ENCODE results near the gene KLB.
"Not testable (repeated sequence)": the region's sequence is repeated elsewhere in the genome, so short reads cannot be mapped to it uniquely, and the experiment has no call there.

KLB gene

DNA sequence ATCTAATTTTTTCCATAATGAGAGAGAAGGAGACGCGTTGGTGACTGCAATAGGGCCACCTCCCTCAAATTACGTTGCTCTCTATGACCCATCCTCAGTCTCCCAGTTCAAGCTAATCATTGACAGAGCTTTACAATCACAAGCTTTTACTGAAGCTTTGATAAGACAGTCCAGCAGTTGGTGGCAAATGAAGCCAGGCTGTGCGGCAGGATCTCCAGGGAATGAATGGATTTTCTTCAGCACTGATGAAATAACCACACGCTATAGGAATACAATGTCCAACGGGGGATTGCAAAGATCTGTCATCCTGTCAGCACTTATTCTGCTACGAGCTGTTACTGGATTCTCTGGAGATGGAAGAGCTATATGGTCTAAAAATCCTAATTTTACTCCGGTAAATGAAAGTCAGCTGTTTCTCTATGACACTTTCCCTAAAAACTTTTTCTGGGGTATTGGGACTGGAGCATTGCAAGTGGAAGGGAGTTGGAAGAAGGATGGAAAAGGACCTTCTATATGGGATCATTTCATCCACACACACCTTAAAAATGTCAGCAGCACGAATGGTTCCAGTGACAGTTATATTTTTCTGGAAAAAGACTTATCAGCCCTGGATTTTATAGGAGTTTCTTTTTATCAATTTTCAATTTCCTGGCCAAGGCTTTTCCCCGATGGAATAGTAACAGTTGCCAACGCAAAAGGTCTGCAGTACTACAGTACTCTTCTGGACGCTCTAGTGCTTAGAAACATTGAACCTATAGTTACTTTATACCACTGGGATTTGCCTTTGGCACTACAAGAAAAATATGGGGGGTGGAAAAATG is at the start of gene KLB:
Gene KLB (plus strand): TSS at position 168 of the 821 bp plus-strand sequence. CDS start 20 bp downstream, at position 188.
- no peak for DNase-seq (ENCODE audit: low read depth, low spot score)
- H3K4me3 ChIP-seq (ENCODE audit: low read length), result no peak within 1 kb of the TSS
- no CpG with 5 or more reads among the region's 12 CpGs for WGBS (ENCODE audit: insufficient coverage, insufficient read length)
- no peaks in the 10 kb centered on the region for H3K36me3 ChIP-seq (ENCODE audit: control insufficient read depth, insufficient read depth, low read length)
- no peak within 1 kb of the TSS for H3K27ac ChIP-seq (ENCODE audit: low read length)
- no peaks in the 10 kb centered on the region for H3K27me3 ChIP-seq (ENCODE audit: control insufficient read depth, insufficient read depth, low read length)
- H3K9me3 ChIP-seq (ENCODE audit: control insufficient read depth, insufficient read depth, low read length), result no peaks in the 10 kb centered on the region
- H3K4me1 ChIP-seq (ENCODE audit: control insufficient read depth, insufficient read depth, low read length), result no peaks in the 10 kb centered on the region

GRCh38 chr4:39357002-39357401 is 49.7 kb upstream of the KLB start:
- WGBS (ENCODE audit: insufficient coverage, insufficient read length), result no CpG with 5 or more reads among the region's 1 CpG
- no peaks in the 10 kb centered on the region for H3K9me3 ChIP-seq (ENCODE audit: control insufficient read depth, insufficient read depth, low read length)
- H3K4me1 ChIP-seq (ENCODE audit: control insufficient read depth, insufficient read depth, low read length), result no peaks in the 10 kb centered on the region
- no peak overlapping the region for H3K4me3 ChIP-seq (ENCODE audit: low read length)
- no peaks in the 10 kb centered on the region for H3K27me3 ChIP-seq (ENCODE audit: control insufficient read depth, insufficient read depth, low read length)
- H3K36me3 ChIP-seq (ENCODE audit: control insufficient read depth, insufficient read depth, low read length), result no peaks in the 10 kb centered on the region; the same call in 1 of the 2 replicates
- no peak overlapping the region for H3K27ac ChIP-seq (ENCODE audit: low read length)
- DNase-seq (ENCODE audit: low read depth, low spot score), result no peak

DNA sequence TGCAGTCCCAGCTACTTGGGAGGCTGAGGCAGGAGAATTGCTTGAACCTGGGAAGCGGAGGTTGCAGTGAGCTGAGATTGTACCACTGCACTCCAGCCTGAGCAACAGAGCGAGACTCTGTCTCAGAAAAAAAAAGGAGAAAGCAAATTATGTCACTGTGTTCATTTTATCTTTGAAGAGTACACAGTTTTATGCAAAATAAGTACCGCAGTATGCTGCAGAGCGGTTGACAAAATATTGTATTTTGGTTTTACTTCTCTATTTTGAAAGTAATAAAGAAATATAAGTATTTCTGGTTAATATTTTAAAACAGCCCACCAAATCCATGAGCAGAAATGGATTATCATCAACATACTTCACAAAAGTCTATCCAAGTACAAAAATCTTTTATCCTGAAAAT is 46.1 kb upstream of the KLB start:
- not testable (repeated sequence) for H3K4me1 ChIP-seq (ENCODE audit: control insufficient read depth, insufficient read depth, low read length); H3K9me3 ChIP-seq (ENCODE audit: control insufficient read depth, insufficient read depth, low read length); DNase-seq (ENCODE audit: low read depth, low spot score); H3K4me3 ChIP-seq (ENCODE audit: low read length); H3K27ac ChIP-seq (ENCODE audit: low read length); H3K27me3 ChIP-seq (ENCODE audit: control insufficient read depth, insufficient read depth, low read length); H3K36me3 ChIP-seq (ENCODE audit: control insufficient read depth, insufficient read depth, low read length)
- whole genome bisulfite sequencing (ENCODE audit: insufficient coverage, insufficient read length), result no CpG with 5 or more reads among the region's 4 CpGs

- Histone ChIP-seq H3K27me3 (ENCODE audit: control insufficient read depth, insufficient read depth, low read length) (peaks cover 1% of the 10 kb centered on the region; the same call in 1 of the 2 replicates), H3K27ac (ENCODE audit: low read length) (no peak overlapping the region), H3K36me3 (ENCODE audit: control insufficient read depth, insufficient read depth, low read length) (no peaks in the 10 kb centered on the region), H3K4me3 (ENCODE audit: low read length) (no peak overlapping the region), H3K4me1 (ENCODE audit: control insufficient read depth, insufficient read depth, low read length) (no peaks in the 10 kb centered on the region), H3K9me3 (ENCODE audit: control insufficient read depth, insufficient read depth, low read length) (no peaks in the 10 kb centered on the region)
- no CpG with 5 or more reads among the region's 3 CpGs for WGBS (ENCODE audit: insufficient coverage, insufficient read length)
- DNase-seq (ENCODE audit: low read depth, low spot score), result no peak
Observed at GRCh38 chr4:39362827-39363226, 43.9 kb upstream of the KLB start.

DNA sequence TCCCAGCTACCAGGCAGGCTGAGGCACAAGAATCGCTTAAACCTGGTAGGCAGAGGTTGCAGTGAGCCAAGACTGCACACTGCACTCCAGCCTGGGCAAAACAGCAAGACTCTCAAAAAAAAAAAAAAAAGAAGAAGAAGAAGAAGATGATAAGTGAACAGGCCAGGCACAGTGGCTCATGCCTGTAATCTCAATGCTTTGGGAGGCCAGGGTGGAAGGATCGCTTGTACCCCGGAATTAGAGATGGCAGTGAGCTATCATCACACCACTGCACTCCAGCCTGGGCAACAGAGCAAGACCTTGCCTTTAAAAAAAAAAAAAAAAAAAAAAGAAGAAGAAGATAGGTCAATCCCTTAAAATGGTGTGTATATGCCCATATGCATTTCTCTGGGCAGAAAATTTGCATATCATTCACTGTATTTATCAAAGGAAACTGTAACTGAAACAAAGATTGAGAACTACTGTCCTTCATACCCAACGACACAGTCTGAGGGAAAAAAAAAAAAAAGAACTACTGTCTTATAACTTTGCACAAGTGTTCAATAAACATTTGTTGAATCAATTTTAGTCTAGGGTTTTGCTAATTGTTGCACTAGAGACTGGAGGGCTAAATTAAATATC is 42.8 kb upstream of the KLB start:
- Histone ChIP-seq H3K27ac (ENCODE audit: low read length) (no peak overlapping the region), H3K27me3 (ENCODE audit: control insufficient read depth, insufficient read depth, low read length) (peaks cover 1% of the 10 kb centered on the region; the same call in 1 of the 2 replicates), H3K9me3 (ENCODE audit: control insufficient read depth, insufficient read depth, low read length) (no peaks in the 10 kb centered on the region), H3K4me3 (ENCODE audit: low read length) (no peak overlapping the region), H3K4me1 (ENCODE audit: control insufficient read depth, insufficient read depth, low read length) (no peaks in the 10 kb centered on the region), H3K36me3 (ENCODE audit: control insufficient read depth, insufficient read depth, low read length) (no peaks in the 10 kb centered on the region)
- DNase-seq (ENCODE audit: low read depth, low spot score), result no peak
- WGBS (ENCODE audit: insufficient coverage, insufficient read length), result no CpG with 5 or more reads among the region's 4 CpGs

- no CpG with 5 or more reads among the region's 7 CpGs for WGBS (ENCODE audit: insufficient coverage, insufficient read length)
- no peak overlapping the region for H3K27ac ChIP-seq (ENCODE audit: low read length)
- H3K36me3 ChIP-seq (ENCODE audit: control insufficient read depth, insufficient read depth, low read length), result no peaks in the 10 kb centered on the region
- H3K9me3 ChIP-seq (ENCODE audit: control insufficient read depth, insufficient read depth, low read length), result no peaks in the 10 kb centered on the region
- no peaks in the 10 kb centered on the region for H3K4me1 ChIP-seq (ENCODE audit: control insufficient read depth, insufficient read depth, low read length)
- no peak for DNase-seq (ENCODE audit: low read depth, low spot score)
- H3K27me3 ChIP-seq (ENCODE audit: control insufficient read depth, insufficient read depth, low read length), result peaks cover 1% of the 10 kb centered on the region; the same call in 1 of the 2 replicates
- peak overlapping the region; percentile 95 for H3K4me3 ChIP-seq (ENCODE audit: low read length)
Observed at GRCh38 chr4:39365360-39365759, 41.4 kb upstream of the KLB start.

GRCh38 chr4:39365830-39366771 is 40.6 kb upstream of the KLB start, which contains the start of gene RFC1:
Gene RFC1, minus strand, starts transcription at chr4:39366362. Its CDS starts 121 bp downstream, at chr4:39366241.
- Histone ChIP-seq H3K27me3 (ENCODE audit: control insufficient read depth, insufficient read depth, low read length) (peaks cover 1% of the 10 kb centered on the region; the same call in 1 of the 2 replicates), H3K4me1 (ENCODE audit: control insufficient read depth, insufficient read depth, low read length) (no peaks in the 10 kb centered on the region), H3K36me3 (ENCODE audit: control insufficient read depth, insufficient read depth, low read length) (no peaks in the 10 kb centered on the region), H3K9me3 (ENCODE audit: control insufficient read depth, insufficient read depth, low read length) (no peaks in the 10 kb centered on the region), H3K4me3 (ENCODE audit: low read length) (peak within 1 kb of the TSS; percentile 95), H3K27ac (ENCODE audit: low read length) (no peak within 1 kb of the TSS)
- no CpG with 5 or more reads among the region's 60 CpGs for WGBS (ENCODE audit: insufficient coverage, insufficient read length)
- peak; percentile 83 for DNase-seq (ENCODE audit: low read depth, low spot score)

DNA sequence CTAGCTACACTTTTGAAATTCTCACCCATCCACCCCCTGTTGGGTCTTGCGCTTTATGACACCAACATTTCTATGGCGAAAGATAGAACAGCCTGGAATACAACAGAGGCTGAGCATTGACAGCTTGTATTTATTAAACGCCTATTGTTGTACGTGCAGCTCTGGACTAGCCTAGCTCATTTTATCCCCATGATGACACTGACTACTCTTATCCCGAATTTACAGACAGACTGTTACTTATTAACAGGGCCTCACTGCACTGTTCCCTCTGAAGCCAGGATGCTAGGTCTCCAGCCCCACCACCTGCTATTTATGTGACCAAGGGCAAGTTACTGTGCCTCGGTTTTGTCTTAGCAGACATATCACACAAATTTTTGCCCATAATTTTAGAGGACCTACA is 39.6 kb upstream of the KLB start:
- WGBS (ENCODE audit: insufficient coverage, insufficient read length), result no CpG with 5 or more reads among the region's 6 CpGs
- no peak overlapping the region for H3K27ac ChIP-seq (ENCODE audit: low read length)

GRCh38 chr4:39369301-39369700 is 37.4 kb upstream of the KLB start:
- Histone ChIP-seq H3K27ac (ENCODE audit: low read length) (no peak overlapping the region), H3K27me3 (ENCODE audit: control insufficient read depth, insufficient read depth, low read length) (peaks cover 1% of the 10 kb centered on the region; the same call in 1 of the 2 replicates), H3K9me3 (ENCODE audit: control insufficient read depth, insufficient read depth, low read length) (no peaks in the 10 kb centered on the region), H3K4me3 (ENCODE audit: low read length) (no peak overlapping the region), H3K36me3 (ENCODE audit: control insufficient read depth, insufficient read depth, low read length) (no peaks in the 10 kb centered on the region), H3K4me1 (ENCODE audit: control insufficient read depth, insufficient read depth, low read length) (no peaks in the 10 kb centered on the region)
- no peak for DNase-seq (ENCODE audit: low read depth, low spot score)
- no CpG with 5 or more reads among the region's 4 CpGs for WGBS (ENCODE audit: insufficient coverage, insufficient read length)

More for the DNA sequence above, 39.6 kb upstream of the KLB start:
- no peaks in the 10 kb centered on the region for H3K4me1 ChIP-seq (ENCODE audit: control insufficient read depth, insufficient read depth, low read length)
- H3K9me3 ChIP-seq (ENCODE audit: control insufficient read depth, insufficient read depth, low read length), result no peaks in the 10 kb centered on the region
- H3K27me3 ChIP-seq (ENCODE audit: control insufficient read depth, insufficient read depth, low read length), result peaks cover 1% of the 10 kb centered on the region; the same call in 1 of the 2 replicates
- no peak for DNase-seq (ENCODE audit: low read depth, low spot score)
- H3K4me3 ChIP-seq (ENCODE audit: low read length), result no peak overlapping the region
- no peaks in the 10 kb centered on the region for H3K36me3 ChIP-seq (ENCODE audit: control insufficient read depth, insufficient read depth, low read length)

DNA sequence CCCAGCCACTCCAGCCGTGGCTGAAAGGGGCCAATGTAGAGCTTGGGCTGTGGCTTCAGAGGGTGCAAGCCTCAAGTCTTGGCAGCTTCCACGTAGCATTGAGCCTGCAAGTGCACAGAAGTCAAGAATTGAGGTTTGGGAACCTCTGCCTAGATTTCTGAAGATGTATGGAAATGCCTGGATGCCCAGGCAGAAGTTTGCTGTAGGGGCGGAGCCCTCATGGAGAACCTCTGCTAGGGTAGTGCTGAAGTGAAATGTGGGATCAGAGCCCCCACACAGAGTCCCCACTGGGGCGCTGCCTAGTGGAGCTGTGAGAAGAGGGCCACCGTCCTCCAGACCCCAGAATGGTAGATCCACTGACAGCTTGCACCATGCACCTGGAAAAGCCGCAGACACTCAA is 35.5 kb upstream of the KLB start:
- not testable (repeated sequence) for H3K9me3 ChIP-seq (ENCODE audit: control insufficient read depth, insufficient read depth, low read length); H3K36me3 ChIP-seq (ENCODE audit: control insufficient read depth, insufficient read depth, low read length); H3K4me3 ChIP-seq (ENCODE audit: low read length); DNase-seq (ENCODE audit: low read depth, low spot score); H3K27ac ChIP-seq (ENCODE audit: low read length); H3K4me1 ChIP-seq (ENCODE audit: control insufficient read depth, insufficient read depth, low read length); H3K27me3 ChIP-seq (ENCODE audit: control insufficient read depth, insufficient read depth, low read length)
- no CpG with 5 or more reads among the region's 6 CpGs for WGBS (ENCODE audit: insufficient coverage, insufficient read length)
